Measurements from ENCODE around the gene SLC35E2B.

DNA sequence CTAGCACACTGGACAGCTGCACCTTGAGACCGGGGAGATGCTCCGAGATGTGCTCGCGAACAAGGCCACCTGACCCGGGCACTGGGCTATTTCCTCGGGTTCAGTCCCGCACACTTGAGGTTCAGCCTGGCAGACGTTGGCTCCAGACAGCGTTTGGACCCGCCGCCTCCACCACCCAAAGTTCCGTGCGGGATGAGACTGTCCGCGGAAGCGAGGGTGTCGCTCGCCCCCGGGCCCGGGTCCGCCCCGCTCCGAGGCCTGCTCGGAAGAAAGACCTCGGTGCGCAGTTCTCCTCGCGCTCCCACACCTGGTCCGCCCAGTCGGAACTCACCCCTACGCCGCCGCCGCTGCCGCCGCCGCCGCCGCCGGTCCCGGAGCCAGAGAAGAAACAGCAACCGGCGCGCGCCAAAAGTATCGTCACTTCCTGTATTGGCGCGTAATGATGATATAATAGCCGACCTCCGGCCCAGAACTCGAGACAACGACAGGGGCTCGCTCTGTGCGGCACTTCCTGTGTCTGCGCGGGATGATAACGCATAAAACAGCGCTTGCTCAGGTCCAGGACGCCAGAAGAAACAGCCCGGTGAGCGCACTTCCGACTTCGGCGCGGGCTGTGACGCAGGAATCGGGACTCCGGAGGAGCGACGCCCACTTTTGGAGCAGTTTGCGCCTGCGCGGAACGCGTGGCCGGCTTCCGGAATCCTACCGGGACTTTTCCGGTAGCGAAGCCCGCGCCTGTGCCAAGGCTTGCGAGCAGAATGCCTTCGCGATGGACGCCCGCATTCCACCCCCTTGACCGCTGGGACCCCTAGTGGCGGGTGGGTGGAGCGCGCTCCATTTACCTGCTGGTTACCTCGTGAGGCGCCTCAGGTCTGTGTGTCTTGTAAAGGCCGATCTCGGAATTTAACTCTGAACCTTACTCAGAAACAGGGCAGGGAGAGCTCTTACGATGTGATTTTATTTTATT is 33.7 kb downstream of the SLC35E2B start, which contains the start of gene CDK11B:
- peak; percentile 90 for TF ChIP-seq POLR2AphosphoS5 (IDR thresholded peaks at IDR 0.05)
- TF ChIP-seq, protein P1, sequence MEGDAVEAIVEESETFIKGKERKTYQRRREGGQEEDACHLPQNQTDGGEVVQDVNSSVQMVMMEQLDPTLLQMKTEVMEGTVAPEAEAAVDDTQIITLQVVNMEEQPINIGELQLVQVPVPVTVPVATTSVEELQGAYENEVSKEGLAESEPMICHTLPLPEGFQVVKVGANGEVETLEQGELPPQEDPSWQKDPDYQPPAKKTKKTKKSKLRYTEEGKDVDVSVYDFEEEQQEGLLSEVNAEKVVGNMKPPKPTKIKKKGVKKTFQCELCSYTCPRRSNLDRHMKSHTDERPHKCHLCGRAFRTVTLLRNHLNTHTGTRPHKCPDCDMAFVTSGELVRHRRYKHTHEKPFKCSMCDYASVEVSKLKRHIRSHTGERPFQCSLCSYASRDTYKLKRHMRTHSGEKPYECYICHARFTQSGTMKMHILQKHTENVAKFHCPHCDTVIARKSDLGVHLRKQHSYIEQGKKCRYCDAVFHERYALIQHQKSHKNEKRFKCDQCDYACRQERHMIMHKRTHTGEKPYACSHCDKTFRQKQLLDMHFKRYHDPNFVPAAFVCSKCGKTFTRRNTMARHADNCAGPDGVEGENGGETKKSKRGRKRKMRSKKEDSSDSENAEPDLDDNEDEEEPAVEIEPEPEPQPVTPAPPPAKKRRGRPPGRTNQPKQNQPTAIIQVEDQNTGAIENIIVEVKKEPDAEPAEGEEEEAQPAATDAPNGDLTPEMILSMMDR (IDR thresholded peaks at IDR 0.05), result peak in 3 of 4 experiments; percentile 4 to 40 (median 36)
- TF ChIP-seq POLR2A (IDR thresholded peaks at IDR 0.05), result peak; percentile 39
